Activated CD4-positive, alpha-beta memory T cell treated with anti-CD3 and anti-CD28 coated beads for 36 hours (primary cell): Measurements from ENCODE around the gene DIO1. TPM values are rescaled to one million over a fixed set of nuclear protein-coding genes. Genes with fewer than 3 reads are reported as not detected.

ENCODE experiments used
- CTCF ChIA-PET: fragments of 350-600 bp; sonication (Branson Sonifier 250); formaldehyde crosslinking; loops from one replicate; lab custom pipeline; 2021; ENCODE audit warnings: antibody characterized with exemption, inconsistent platforms; lab: Charles Lee
- POLR2A ChIA-PET: fragments of 350-600 bp; sonication (Branson Sonifier 250); formaldehyde crosslinking; loops from one replicate; lab custom pipeline; 2021; ENCODE audit warnings: antibody characterized with exemption; lab: Charles Lee
- DNase-seq: peaks from one replicate; pipeline ENCODE4 v3.0.0-alpha.2; 2020
- H3K27ac Mint-ChIP-seq: one replicate; pipeline ENCODE4 v1.8.0; 2021; ENCODE audit warnings: mixed read lengths
- H3K27me3 Mint-ChIP-seq: one replicate; pipeline ENCODE4 v1.8.0; 2021; ENCODE audit warnings: mixed read lengths
- H3K36me3 Mint-ChIP-seq: one replicate; pipeline ENCODE4 v1.8.0; 2021; ENCODE audit warnings: mixed read lengths
- H3K4me1 Mint-ChIP-seq: one replicate; pipeline ENCODE4 v1.8.0; 2021; ENCODE audit warnings: low read depth, mixed read lengths
- H3K4me3 Mint-ChIP-seq: one replicate; pipeline ENCODE4 v1.8.0; 2021; ENCODE audit warnings: mild to moderate bottlenecking, mixed read lengths
- H3K9me3 Mint-ChIP-seq: one replicate; pipeline ENCODE4 v1.8.0; 2021; ENCODE audit warnings: mixed read lengths
- intact Hi-C: fragments of 100-400 bp; cut with micrococcal nuclease; formaldehyde crosslinking; loops from one replicate; pipeline ENCODE4 v1.15.1; 2023
- total RNA-seq, 2 experiments: library from RNA; stranded (reverse); gene quantifications; one replicate each; pipeline ENCODE4 v1.2.3, GENCODE V29; 2021

DIO1 gene
- total RNA-seq, 2 experiments from 2014 or later = not detected

GRCh38 chr1:53895421-53895820 lies 1.4 kb downstream of the DIO1 start:
- intact Hi-C loops = no loop called here
- Mint-ChIP-seq H3K36me3 (no peaks in the 10 kb centered on the region), H3K27ac (no peak overlapping the region), H3K4me1 (peaks cover 12% of the 10 kb centered on the region), H3K4me3 (no peak overlapping the region), H3K9me3 (no peaks in the 10 kb centered on the region), H3K27me3 (peaks cover 7% of the 10 kb centered on the region)
- ChIA-PET CTCF (interaction anchor here (1.0 to 1.8 kb wide), 2 partner anchors 13 to 35 kb away, joined by 3 to 5 read pairs; no protein-coding TSS in a partner anchor), POLR2A (no interaction called here)
- DNase-seq = no peak

- Mint-ChIP-seq H3K27me3 (peaks cover 7% of the 10 kb centered on the region), H3K27ac (no peak overlapping the region), H3K9me3 (no peaks in the 10 kb centered on the region), H3K4me1 (peaks cover 5% of the 10 kb centered on the region), H3K36me3 (no peaks in the 10 kb centered on the region), H3K4me3 (no peak overlapping the region)
- POLR2A ChIA-PET = no interaction called here
- intact Hi-C loops = no loop called here
- no peak for DNase-seq
- CTCF ChIA-PET = no interaction called here
Measured at GRCh38 chr1:53896635-53897229, 2.7 kb downstream of the DIO1 start.

GRCh38 chr1:53899206-53899628 lies 5.2 kb downstream of the DIO1 start:
- peaks cover 7% of the 10 kb centered on the region for H3K27me3 Mint-ChIP-seq
- intact Hi-C loops = no loop called here
- H3K36me3 Mint-ChIP-seq = no peaks in the 10 kb centered on the region
- CTCF ChIA-PET = interaction anchor here (0.7 to 1.7 kb wide), 3 partner anchors 15 to 112 kb away, joined by 3 to 4 read pairs (median 3); no protein-coding TSS in a partner anchor
- peaks cover 5% of the 10 kb centered on the region for H3K4me1 Mint-ChIP-seq
- POLR2A ChIA-PET = no interaction called here
- no peak overlapping the region for H3K4me3 Mint-ChIP-seq
- no peak for DNase-seq
- H3K27ac Mint-ChIP-seq = no peak overlapping the region
- H3K9me3 Mint-ChIP-seq = no peaks in the 10 kb centered on the region

GRCh38 chr1:53899708-53900107 lies 5.7 kb downstream of the DIO1 start:
- H3K4me3 Mint-ChIP-seq = no peak overlapping the region
- no peaks in the 10 kb centered on the region for H3K9me3 Mint-ChIP-seq
- CTCF ChIA-PET = interaction anchor here (0.7 to 1.7 kb wide), 2 partner anchors 14 to 60 kb away, joined by 3 to 4 read pairs; no protein-coding TSS in a partner anchor
- intact Hi-C loops = no loop called here
- POLR2A ChIA-PET = no interaction called here
- H3K36me3 Mint-ChIP-seq = no peaks in the 10 kb centered on the region
- H3K27ac Mint-ChIP-seq = no peak overlapping the region
- peaks cover 7% of the 10 kb centered on the region for H3K27me3 Mint-ChIP-seq
- peaks cover 5% of the 10 kb centered on the region for H3K4me1 Mint-ChIP-seq
- DNase-seq = no peak

GRCh38 chr1:53902235-53903138 lies 8.5 kb downstream of the DIO1 start:
- Mint-ChIP-seq H3K9me3 (no peaks in the 10 kb centered on the region), H3K27me3 (no peaks in the 10 kb centered on the region), H3K4me3 (no peak overlapping the region), H3K36me3 (no peaks in the 10 kb centered on the region), H3K27ac (no peak overlapping the region), H3K4me1 (peaks cover 5% of the 10 kb centered on the region)
- no peak for DNase-seq
- POLR2A ChIA-PET = no interaction called here
- CTCF ChIA-PET = no interaction called here
- intact Hi-C loops = no loop called here

GRCh38 chr1:53905509-53905908 lies 11.5 kb downstream of the DIO1 start:
- H3K27me3 Mint-ChIP-seq = no peaks in the 10 kb centered on the region
- intact Hi-C loops = no loop called here
- peaks cover 5% of the 10 kb centered on the region for H3K4me1 Mint-ChIP-seq
- no peaks in the 10 kb centered on the region for H3K36me3 Mint-ChIP-seq
- DNase-seq = no peak
- H3K4me3 Mint-ChIP-seq = no peak overlapping the region
- ChIA-PET CTCF (no interaction called here), POLR2A (no interaction called here)
- H3K27ac Mint-ChIP-seq = no peak overlapping the region
- no peaks in the 10 kb centered on the region for H3K9me3 Mint-ChIP-seq

- no peaks in the 10 kb centered on the region for H3K27me3 Mint-ChIP-seq
- H3K36me3 Mint-ChIP-seq = no peaks in the 10 kb centered on the region
- peaks cover 2% of the 10 kb centered on the region for H3K4me1 Mint-ChIP-seq
- ChIA-PET POLR2A (no interaction called here), CTCF (no interaction called here)
- H3K9me3 Mint-ChIP-seq = no peaks in the 10 kb centered on the region
- intact Hi-C loops = no loop called here
- H3K4me3 Mint-ChIP-seq = no peak overlapping the region
- no peak for DNase-seq
- H3K27ac Mint-ChIP-seq = no peak overlapping the region
Measured at GRCh38 chr1:53906121-53906520, 12.1 kb downstream of the DIO1 start.

GRCh38 chr1:53909946-53910345 lies 16.0 kb downstream of the DIO1 start:
- intact Hi-C loops = no loop called here
- CTCF ChIA-PET = interaction anchor here (0.6 kb wide), 1 partner anchor 49 kb away, joined by 3 read pairs; no protein-coding TSS in a partner anchor

GRCh38 chr1:53911442-53911841 lies 17.5 kb downstream of the DIO1 start:
- ChIA-PET CTCF (no interaction called here), POLR2A (no interaction called here)
- no peaks in the 10 kb centered on the region for H3K9me3 Mint-ChIP-seq
- peaks cover 9% of the 10 kb centered on the region for H3K4me1 Mint-ChIP-seq
- H3K36me3 Mint-ChIP-seq = peaks cover 4% of the 10 kb centered on the region
- no peak overlapping the region for H3K27ac Mint-ChIP-seq
- H3K4me3 Mint-ChIP-seq = no peak overlapping the region
- H3K27me3 Mint-ChIP-seq = no peaks in the 10 kb centered on the region
- DNase-seq = no peak
- intact Hi-C loops = no loop called here

More at GRCh38 chr1:53909946-53910345, 16.0 kb downstream of the DIO1 start:
- H3K9me3 Mint-ChIP-seq = no peaks in the 10 kb centered on the region
- no peaks in the 10 kb centered on the region for H3K27me3 Mint-ChIP-seq
- H3K27ac Mint-ChIP-seq = no peak overlapping the region
- POLR2A ChIA-PET = no interaction called here
- H3K36me3 Mint-ChIP-seq = no peaks in the 10 kb centered on the region
- no peaks in the 10 kb centered on the region for H3K4me1 Mint-ChIP-seq
- no peak for DNase-seq
- H3K4me3 Mint-ChIP-seq = no peak overlapping the region

- intact Hi-C loops = no loop called here
- H3K4me3 Mint-ChIP-seq = no peak overlapping the region
- no peaks in the 10 kb centered on the region for H3K27me3 Mint-ChIP-seq
- no peak overlapping the region for H3K27ac Mint-ChIP-seq
- DNase-seq = no peak
- ChIA-PET CTCF (interaction anchor here (0.6 to 1.4 kb wide), 3 partner anchors 14 to 51 kb away, joined by 3 to 9 read pairs (median 3); no protein-coding TSS in a partner anchor), POLR2A (interaction anchor here (1.4 kb wide), 1 partner anchor 12 kb away, joined by 3 read pairs; no protein-coding TSS in a partner anchor)
- H3K9me3 Mint-ChIP-seq = no peaks in the 10 kb centered on the region
- H3K36me3 Mint-ChIP-seq = peaks cover 8% of the 10 kb centered on the region
- H3K4me1 Mint-ChIP-seq = peaks cover 15% of the 10 kb centered on the region
Measured at GRCh38 chr1:53913352-53914033, 19.5 kb downstream of the DIO1 start.

- DNase-seq = no peak
- intact Hi-C loops = loop anchor here (2.0 kb wide), 1 partner anchor 24 kb away; no protein-coding TSS in a partner anchor
- peaks cover 18% of the 10 kb centered on the region for H3K36me3 Mint-ChIP-seq
- H3K9me3 Mint-ChIP-seq = no peaks in the 10 kb centered on the region
- H3K4me1 Mint-ChIP-seq = peaks cover 29% of the 10 kb centered on the region
- no peak overlapping the region for H3K4me3 Mint-ChIP-seq
- no peak overlapping the region for H3K27ac Mint-ChIP-seq
- H3K27me3 Mint-ChIP-seq = no peaks in the 10 kb centered on the region
- POLR2A ChIA-PET = interaction anchor here (1.0 kb wide), 1 partner anchor 88 kb away, joined by 4 read pairs; no protein-coding TSS in a partner anchor
- CTCF ChIA-PET = interaction anchor here (0.6 to 1.5 kb wide), 2 partner anchors 30 to 58 kb away, joined by 3 read pairs; no protein-coding TSS in a partner anchor
Measured at GRCh38 chr1:53918343-53918742, 24.4 kb downstream of the DIO1 start.
